Esophagus muscularis mucosa (tissue), 3 donors: ENCODE data around the gene PLEKHG3.

ENCODE experiments used
- CTCF ChIP-seq, 3 experiments: fragments of 200-600 bp in 2 of 3; fragments of 450-650 bp in 1 of 3; sonication (generic) in 2 of 3; IDR thresholded peaks; one replicate each; pipeline ENCODE4 v1.5.1; 2017 to 2019; ENCODE audit warnings: antibody characterized with exemption in 3 of 3, mild to moderate bottlenecking in 2 of 3, moderate library complexity in 1 of 3
- POLR2A ChIP-seq: fragments of 450-650 bp; IDR thresholded peaks from one replicate; pipeline ENCODE4 v1.6.1; 2017; ENCODE audit warnings: antibody characterized with exemption, moderate library complexity, mild to moderate bottlenecking, low read depth

DNA sequence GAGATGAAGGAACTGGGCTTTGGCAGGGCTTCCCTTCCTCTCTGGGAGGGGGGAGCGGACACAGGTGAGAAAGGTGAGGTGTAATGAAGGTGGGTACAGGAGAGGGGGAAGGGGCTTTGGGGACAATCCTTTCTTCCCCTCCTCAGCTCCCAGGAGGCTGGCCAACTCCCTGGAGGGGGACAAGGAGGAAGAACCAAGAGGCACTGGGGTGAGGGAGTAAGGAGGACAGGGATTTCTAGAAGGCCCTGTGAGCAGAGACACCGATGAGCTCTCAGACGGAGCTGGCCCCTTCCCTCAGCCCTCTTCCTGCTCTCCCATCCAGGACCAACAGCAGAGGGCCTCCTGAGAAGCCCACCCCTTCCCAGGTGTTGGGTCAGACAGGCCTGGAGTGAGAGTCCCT lies 53.4 kb downstream of the PLEKHG3 start:
- TF ChIP-seq CTCF (IDR thresholded peaks at IDR 0.05) (no peak), POLR2A (no peak)
